Keratinocyte (primary cell): ENCODE data around the gene GAGE2A.
"Not testable (repeated sequence)": the region's sequence is repeated elsewhere in the genome, so short reads cannot be mapped to it uniquely, and the experiment has no call there.

Source experiments
- CTCF ChIP-seq, 3 experiments: IDR thresholded peaks in 1 of 3; conservative IDR thresholded peaks in 1 of 3; optimal IDR thresholded peaks in 1 of 3; 2 replicates in 2 of 3; 3 replicates in 1 of 3; pipeline versions ENCODE3 to v1.5.1; 2011; ENCODE audit warnings: low read length in 3 of 3, mild to moderate bottlenecking in 3 of 3, moderate library complexity in 2 of 3, control low read depth in 1 of 3, inconsistent platforms in 1 of 3; ENCODE audit not compliant: insufficient read depth in 2 of 3; ENCODE audit errors: extremely low read depth in 1 of 3
- EZH2 ChIP-seq: IDR thresholded peaks from one replicate; pipeline ENCODE4 v1.6.1; 2012; ENCODE audit warnings: inconsistent platforms, mild to moderate bottlenecking, low read length, moderate library complexity

GRCh38 chrX:49550989-49551388 lies 38.3 kb upstream of the GAGE2A start, which contains the start of gene GAGE12E:
- TF ChIP-seq CTCF (optimal IDR thresholded peaks at IDR 0.05 in 1 of 3, IDR thresholded peaks at IDR 0.05 in 1 of 3, conservative IDR thresholded peaks at IDR 0.05 in 1 of 3; ENCODE audit: extremely low read depth in 1 of 3, insufficient read depth in 2 of 3, low read length in 3 of 3); EZH2: not testable (repeated sequence)
